GM21786 (cell line): ENCODE measurements around the gene SOHLH1.
"Not testable (repeated sequence)": the region's sequence is repeated elsewhere in the genome, so short reads cannot be mapped to it uniquely, and the experiment has no call there.

Source experiments
- ATAC-seq: cut with Tn5 transposase; IDR thresholded peaks from one replicate; pipeline ENCODE4 v1.9.1; 2021; ENCODE audit not compliant: unreplicated experiment

SOHLH1 gene

DNA sequence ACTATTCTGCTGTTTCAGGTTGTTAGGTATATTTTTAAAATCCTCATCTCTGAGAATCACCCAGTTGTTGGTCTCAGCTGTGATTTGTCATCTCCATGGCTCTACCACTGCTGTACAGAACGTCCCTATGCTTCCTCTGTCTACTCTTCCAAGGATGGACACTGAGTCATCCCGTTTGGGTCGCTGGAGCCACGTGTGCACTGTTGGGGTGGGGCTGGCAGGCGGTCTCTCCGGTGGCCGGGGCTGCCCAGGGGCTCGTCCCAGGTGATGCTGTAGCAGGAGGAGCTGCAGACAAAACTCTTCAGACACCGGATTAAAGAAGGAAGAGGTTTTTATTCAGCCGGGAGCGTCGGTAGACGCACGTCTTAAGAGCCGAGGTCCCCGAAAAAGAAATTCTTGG, 19.2 kb downstream of the SOHLH1 start:
- ATAC-seq: no peak

DNA sequence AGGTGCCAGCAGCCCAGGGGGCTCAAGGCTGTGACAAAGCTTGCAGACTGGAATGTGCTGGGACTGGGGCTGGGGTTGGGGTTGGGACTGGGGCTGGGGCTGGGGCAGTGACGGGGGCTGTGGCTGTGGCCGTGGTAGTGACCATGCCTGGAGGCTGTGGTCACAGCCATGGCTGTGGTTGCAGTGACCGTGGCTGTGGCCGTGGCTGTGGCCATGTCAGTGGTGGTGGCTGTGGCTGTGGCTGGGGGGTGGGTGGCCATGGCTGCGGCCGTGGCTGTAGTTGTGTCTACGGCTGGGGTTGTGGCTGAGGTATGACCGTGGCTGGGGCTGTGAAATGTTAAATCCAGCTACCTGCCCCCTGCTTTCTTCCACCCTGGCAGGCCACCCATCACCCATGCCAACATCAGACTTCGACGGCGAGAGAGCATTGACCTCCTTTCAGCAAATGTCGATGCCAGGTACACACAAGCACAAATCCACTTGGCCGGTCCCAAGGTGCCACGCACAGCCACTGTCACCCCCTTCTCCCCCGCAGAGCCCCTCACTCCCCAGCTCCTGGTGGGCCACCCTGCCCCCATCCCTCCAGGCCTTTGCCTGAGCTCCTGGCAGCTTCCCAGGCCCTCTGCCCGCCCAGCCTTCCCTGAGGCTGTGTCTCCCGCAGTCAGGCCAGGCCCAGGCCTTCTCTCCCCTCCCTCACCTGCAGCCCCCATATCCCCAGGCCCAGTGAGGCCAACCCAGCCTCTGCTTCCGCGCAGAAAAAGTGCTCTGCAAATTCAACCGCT, 20.9 kb downstream of the SOHLH1 start:
- no peak for ATAC-seq

DNA sequence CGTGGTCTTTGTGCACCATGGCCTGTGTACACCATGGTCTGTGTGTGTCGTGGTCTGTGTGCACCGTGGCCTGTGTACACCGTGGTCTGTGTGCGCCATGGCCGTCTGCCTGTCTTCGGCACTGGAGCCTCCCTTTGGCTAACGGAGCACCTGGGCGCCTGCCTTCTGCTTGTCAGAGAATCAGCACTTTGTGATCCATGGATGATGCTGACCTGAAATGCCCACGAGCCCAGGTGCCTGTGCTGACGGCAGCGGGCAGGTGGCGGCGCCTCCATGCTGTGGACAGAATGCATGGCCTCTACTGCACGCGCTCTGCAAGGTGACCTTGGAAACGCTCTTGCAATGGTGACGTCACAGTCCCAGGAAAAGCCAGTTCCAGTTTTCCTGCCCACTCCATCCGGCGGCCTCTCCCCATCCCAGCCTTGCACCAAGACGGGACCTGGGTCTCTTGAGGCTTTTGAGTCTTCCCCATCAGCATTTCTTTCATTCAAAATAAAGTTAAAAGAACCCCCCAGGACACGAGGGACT, 21.6 kb downstream of the SOHLH1 start:
- no peak for ATAC-seq

DNA sequence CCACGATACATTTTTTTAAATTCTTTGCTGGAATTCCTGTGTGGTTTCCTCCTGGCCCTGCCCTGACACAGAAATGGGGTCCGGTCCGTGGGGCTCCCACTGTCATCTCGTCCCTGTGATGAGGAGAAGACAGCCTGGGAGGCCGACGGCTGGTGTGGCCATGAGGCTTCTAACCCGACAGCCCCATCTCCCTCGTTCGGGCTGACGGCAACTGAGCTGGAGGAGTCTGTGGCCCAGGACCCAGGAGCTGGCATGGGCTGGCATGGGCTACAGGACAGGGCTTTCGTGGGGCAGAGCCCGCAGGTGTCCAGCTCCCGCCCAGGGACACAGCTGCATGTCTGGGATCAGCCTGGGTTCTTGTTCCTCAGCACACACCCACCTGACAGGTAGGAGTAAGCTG, 22.4 kb downstream of the SOHLH1 start:
- no peak for ATAC-seq

DNA sequence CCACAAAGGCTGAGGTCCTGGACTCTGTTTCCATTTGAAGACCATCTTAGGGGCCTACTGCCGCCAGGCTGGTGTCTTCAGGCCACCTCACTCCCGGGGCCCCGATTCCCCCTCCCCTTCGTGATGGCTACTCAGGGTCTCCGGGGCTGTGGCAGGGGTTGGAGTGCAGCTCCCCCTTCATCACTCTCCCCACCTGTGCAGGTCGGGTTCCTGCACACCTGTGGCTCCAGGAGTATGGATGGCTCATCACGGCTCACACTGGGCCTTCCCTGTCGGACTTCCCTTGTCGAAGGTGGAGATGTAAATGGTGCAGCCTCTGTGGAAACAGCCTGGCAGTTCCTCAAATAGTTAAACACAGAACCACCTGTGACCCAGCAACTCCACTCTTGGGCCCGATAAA, 24.3 kb downstream of the SOHLH1 start:
- no peak for ATAC-seq

DNA sequence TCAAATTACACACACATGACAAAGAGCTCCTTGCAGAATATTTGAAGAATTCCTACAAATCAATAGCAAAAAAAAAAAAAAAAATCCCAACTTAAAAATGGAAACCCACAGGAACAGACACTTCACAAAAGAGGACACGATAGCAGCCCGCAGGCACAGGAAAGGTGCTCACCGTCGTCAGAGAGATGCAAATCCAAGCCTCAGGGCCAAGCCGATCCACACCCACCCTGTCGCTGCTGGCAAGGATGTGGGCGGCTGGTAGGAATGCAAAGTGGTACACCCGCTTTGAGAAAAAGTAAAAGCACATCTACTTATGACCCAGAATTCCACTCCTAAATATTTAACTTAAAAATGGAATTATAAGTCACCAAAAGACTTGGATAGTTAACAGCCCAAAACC, 25.3 kb downstream of the SOHLH1 start:
- no peak for ATAC-seq

DNA sequence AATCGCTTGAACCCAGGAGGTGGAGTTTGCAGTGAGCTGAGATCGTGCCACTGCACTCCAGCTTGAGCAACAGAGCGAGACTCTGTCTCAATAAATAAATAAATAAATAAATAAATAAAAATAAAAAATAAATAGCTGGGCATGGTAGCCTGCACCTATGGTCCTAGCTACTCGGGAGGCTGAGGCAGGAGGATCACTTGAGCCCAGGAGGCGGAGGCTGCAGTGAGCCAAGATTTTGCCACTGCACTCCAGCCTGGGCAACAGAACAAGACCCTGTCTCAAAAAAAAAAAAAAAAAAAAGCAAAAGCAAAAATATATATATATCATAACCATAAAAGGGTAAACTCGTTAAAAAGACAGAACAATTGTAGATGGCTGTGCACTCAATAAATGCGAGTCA, 26.5 kb downstream of the SOHLH1 start:
- ATAC-seq: not testable (repeated sequence)

DNA sequence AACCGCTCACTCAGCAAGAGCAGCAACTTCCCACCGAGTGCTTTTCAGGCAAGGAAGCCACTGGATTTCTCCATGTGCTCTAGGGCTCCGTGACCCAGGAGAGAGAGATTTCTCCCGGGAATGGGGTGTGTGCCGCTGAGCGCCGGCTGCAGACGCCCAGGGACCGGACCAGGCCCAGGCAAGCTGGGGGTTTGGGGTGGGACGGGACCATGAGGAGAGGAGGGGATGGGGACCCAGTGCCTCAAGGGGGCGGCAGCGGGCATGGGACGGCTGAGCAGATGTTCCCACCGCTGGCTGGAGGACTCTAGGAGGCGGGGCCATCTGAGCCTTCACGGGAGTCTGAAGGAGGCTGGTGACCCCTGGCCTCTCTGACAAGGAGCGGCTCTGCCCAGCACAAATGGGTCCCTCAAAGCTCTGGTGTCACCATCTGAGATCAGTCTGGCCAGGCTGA, 27.7 kb downstream of the SOHLH1 start:
- no peak for ATAC-seq

DNA sequence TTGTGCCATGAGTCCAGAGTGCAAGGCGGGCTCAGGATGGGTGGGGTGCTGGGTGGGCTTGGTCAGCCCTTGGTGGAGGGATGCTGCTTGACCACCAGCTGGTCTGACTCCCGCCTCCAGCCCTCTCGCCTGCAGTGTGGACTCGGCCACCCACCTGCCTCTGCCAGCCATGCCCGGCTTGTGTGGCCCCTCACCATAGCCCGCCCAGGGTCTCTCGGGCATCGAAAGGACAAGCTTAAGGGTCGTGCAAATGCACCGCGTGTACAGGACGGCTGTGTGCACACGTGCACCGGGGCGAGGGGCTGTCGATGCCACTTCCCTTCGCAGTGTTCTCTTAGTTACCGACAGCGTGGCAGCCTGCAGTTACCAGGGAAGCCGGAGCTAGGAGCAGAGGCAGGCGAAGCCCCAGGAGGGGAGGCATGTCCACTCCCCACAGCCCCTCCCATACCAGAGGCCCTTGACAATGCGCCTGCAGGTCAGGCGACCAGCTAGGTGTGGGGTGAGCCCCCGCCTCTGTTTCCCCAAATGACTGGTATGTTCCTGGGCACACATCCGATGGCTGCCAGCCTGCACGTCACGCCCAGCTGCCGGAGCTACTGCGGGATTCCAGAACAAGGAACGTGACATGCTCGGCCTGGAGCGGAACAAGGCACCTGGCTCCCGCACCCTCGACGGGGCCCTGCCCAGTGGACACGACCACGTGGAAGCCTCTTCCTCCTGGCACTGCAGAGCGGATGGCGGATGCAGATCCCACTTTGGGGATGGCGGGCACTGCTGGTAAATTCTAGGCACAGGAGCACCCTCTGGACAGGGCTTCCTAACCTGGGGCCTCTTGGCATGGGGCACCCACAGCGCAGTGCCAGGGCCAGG, 28.3 kb downstream of the SOHLH1 start:
- no peak for ATAC-seq

DNA sequence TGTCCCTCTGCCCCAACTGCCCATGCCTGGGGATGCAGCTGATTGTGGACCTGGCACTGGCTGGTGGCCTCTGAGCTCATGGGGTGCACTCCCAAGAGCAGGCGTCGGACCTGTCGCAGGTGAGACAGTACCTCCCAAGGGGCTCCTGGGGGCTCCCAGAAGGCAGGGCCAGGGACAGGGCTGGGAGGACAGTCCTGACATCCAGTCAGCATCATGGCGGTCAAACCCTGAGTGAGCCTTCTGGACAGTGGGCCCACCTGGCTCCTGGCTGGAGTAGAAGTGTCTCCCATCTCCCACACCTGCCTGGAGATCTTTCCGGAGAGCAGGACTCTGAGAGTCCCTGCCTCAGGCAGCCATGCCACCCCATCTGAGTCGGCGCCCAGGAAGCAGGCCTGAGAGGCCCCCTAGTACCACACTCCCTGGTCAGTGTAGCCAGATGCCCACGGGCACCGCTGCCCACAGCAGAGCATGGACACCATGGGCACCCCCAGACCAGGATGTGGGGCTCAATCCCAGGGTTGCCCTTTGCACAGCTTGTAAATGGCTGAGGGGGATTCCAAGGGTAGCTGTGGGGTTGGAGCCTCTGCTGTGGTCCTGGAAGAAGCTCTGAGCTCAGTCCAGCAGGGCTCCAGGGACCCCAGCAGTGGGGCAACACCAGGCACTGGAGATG, 29.5 kb downstream of the SOHLH1 start:
- no peak for ATAC-seq

DNA sequence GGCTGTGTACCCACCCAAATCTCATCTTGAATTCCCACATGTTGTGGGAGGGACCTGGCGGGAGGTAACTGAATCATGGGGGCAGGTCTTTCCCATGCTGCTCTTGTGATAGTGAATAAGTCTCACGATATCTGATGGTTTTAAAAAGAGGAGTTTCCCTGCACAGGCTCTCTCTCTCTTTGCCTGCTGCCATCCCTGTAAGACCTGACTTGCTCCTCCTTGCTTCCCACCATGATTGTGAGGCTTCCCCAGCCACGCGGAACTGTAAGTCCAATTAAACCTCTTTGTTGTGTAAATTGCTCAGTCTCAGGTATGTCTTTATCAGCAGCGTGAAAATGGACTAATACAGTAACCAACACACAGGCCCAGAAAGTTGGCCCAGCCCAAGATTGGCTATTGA, 30.3 kb downstream of the SOHLH1 start:
- ATAC-seq: not testable (repeated sequence)

DNA sequence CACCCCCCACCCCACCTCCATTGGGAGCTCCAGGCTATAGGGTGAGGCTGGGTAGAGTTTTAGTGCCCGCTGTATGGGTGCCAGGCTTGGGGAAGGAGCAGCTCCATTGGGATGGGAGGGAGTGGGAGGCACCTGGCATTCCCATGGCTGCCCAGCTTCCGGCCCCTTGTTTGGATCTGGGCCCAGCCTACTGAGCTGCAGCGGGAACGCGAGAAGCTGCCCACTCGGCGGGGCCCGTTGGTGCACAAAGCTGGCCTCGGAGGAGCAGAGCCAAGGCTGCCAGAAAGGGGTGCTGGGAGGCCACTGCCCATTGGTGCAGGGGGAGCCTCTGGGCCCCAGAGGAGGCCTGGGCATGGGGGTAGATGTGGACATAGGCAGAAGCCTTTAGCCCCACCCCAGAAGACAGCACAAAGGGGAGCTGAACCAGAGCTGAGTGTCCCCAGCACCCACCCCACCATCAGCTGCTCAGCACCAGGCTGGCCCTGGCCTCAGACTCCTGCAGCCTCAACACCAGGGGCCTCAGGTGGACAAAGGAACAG, 31.7 kb downstream of the SOHLH1 start:
- ATAC-seq: no peak

DNA sequence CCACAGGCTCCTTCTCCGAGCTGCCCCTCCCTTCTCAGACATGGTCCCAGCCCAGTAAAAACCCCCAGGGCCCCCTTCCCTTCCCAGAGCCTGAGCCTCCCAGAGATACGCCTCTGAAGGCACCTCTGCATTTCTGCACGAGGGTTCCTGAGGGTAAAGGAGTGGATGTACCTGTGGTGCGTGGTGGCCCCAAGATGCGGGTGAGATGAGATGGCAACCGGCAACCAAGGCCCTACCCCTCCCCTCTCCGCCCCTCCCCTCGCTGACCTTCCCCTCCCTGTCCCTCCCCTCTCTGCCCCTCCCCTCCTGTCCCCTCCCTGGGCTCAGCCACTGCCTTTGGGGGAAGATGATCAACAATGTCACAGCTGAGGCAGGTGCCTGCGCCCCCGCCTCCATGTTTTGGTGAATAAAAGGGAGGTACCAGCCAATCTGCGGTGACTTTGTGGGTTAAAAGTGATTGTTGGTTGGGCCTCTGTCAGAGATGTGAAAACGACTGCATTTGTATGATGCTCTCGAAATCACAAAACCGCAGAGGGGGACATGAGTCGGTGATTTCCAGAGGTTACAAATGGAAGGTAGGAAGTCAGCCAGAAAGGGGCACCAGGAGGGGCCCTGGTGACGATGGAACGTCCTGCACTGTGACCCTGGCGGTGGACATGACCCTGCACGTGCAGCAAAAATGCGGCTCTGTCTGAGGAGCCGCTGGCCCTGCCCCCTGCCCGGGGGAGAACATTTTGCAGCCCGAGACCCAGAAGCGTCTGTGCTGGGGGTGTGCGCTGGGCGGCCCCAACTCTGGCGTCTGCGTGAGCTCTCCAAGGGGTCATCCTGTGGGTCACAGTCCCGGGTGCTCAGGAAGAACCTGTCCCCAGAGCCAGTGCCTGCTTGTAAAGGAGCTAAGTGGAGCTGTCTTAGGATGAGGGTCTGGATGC, 32.5 kb downstream of the SOHLH1 start:
- no peak for ATAC-seq

DNA sequence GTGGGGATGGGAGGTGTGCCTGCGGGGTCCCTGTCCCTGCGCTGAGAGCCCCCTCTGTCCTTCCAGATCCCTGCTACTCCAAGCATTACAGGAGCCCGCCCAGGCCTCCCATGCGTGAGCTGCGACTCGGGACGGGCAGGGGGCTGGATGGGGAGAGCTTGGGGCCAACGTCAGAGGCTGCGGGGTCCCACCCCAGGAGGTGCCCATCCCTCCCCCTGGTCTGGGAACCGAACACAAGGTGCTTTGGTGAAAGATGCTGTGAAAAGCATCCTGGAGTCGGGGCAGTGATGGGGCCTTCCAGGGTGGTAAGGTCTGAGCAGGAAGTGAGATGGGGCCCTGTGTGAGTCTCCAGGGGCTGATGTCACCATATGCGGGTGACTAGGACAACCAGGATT, 33.5 kb downstream of the SOHLH1 start:
- no peak for ATAC-seq

DNA sequence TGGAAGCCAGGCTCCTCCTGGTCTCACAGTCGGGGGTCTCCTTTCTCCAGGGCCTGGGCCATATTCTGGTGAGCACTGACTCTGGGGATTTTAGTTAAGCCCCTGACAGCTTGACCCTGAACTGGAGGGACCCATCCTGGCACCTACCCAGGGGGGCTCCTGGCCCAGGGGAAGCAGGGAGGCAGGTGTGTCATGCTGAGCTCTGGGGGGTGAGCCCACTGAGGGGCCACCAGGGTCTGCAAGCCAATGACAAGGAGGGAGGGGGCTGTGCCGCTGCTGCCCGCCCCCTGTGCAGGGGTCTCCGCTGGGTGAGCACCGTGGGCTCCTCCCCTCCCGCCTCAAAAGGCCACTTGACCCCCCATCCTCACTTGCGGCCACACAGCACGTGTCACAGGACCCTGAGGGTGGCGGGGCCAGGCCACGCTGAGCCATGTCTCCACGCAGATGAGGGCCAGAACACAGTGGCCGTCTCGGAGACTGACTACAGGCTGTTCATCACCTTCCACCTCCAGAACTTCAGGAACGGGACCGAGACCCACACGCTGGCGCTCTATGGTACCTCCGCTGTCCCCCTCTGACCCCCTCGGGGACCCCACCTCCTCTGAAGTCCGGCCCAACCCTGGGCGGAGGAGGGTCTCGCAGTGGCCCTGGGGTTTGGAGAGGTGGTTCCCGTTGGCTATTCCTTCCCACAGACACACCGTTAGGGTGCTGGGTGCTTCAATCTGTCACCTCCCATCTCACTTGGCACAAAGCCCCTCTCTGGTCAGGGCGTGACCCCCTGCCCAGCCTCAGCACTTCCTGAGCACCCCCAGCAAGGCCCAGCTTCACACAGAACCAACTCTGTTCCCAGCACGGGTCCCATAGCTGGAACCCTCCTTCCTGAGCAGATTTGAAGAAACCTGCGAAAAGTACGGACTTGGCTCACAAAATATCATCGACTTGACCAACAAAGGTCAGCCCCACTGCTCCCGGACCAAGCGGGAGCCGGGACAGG, 34.2 kb downstream of the SOHLH1 start:
- ATAC-seq: no peak

DNA sequence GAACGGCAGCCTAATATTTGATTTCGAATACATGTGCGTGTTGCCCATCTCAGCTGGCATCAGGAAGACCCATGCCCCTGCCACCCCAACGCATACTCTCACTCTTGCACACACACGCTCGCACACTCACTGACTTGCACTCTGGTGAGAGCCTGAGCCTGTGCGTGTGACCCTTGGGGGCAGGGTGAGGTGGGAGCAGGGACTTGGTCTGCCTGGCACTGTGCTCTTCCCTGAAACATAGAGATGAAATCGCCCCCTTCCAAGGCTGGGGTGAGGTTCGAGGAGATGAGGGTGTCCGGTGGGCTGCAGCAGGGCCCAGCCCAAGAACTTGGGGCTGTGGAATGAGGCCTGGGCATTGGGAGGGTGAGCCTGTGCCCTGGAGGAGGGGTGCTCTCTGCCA, 35.0 kb downstream of the SOHLH1 start:
- ATAC-seq: no peak

DNA sequence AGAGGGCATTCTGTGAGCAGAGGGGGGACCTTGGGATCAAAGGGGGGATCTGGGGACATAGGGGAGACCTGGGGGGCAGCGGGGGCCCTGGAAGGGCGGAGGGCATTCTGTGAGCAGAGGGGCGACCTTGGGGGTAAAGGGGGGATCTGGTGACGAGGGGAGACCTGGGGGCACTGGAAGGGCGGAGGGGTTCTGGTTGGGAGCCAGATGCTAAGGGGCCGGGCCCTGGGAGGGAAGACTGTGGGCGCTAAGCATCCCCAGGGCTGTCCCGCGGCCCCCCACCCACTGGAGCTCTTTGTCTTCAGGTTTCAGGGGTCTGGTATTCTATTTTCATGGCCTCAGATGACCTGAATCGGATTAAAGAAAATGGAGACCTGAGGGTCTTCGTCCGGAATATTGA, 35.4 kb downstream of the SOHLH1 start:
- ATAC-seq: no peak

DNA sequence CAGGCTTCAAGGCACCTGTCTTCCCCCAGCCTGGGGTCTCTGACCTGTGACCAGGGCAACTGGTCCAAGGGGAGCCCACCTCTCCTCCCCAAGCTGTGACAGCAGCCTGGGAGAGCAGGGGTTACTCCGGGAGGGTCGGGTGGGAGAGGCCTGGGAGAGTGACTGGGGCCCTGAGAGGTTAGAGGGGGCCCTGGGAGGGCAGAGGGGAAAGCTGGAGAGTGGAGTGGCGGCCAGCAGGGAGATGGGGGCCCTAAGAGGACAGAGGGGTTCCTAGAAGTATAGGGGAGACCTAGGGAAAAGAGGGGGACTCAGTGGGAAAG, 35.9 kb downstream of the SOHLH1 start:
- no peak for ATAC-seq
